HG02981 (cell line): ENCODE results near the gene VKORC1L1.
A peak's percentile ranks its signal among the peaks of the same experiment; 100 is the strongest.
"Not testable (repeated sequence)": the region's sequence is repeated elsewhere in the genome, so short reads cannot be mapped to it uniquely, and the experiment has no call there.

ENCODE experiments used
- ATAC-seq: cut with Tn5 transposase; IDR thresholded peaks from one replicate; pipeline ENCODE4 v1.9.1; 2021; ENCODE audit warnings: mild to moderate bottlenecking, moderate library complexity; ENCODE audit not compliant: unreplicated experiment

VKORC1L1 gene

GRCh38 chr7:65975814-65976445 is 103.1 kb downstream of the VKORC1L1 start:
- no peak for ATAC-seq

GRCh38 chr7:65976659-65977196 is 103.9 kb downstream of the VKORC1L1 start:
- ATAC-seq, result no peak

GRCh38 chr7:65978891-65979582 is 106.2 kb downstream of the VKORC1L1 start:
- ATAC-seq, result no peak

- no peak for ATAC-seq
Measured at GRCh38 chr7:65979583-65980477, 107.0 kb downstream of the VKORC1L1 start.

- ATAC-seq, result peak; percentile 79
Measured at GRCh38 chr7:65980478-65981250, 107.8 kb downstream of the VKORC1L1 start.

GRCh38 chr7:65981965-65982792 is 109.3 kb downstream of the VKORC1L1 start, which contains the start of gene GUSB:
Gene GUSB, minus strand, starts transcription at chr7:65982213. Its CDS starts 30 bp downstream, at chr7:65982183.
- peak; percentile 76 for ATAC-seq

- no peak for ATAC-seq
Measured at GRCh38 chr7:65983965-65984658, 111.2 kb downstream of the VKORC1L1 start.

- ATAC-seq, result no peak
Measured at GRCh38 chr7:65988084-65988483, 115.2 kb downstream of the VKORC1L1 start.

- ATAC-seq, result not testable (repeated sequence)
Measured at GRCh38 chr7:65988503-65988902, 115.6 kb downstream of the VKORC1L1 start.

- no peak for ATAC-seq
Measured at GRCh38 chr7:65989694-65990080, 116.8 kb downstream of the VKORC1L1 start.

- ATAC-seq, result not testable (repeated sequence)
Measured at GRCh38 chr7:65991829-65992228, 119.0 kb downstream of the VKORC1L1 start.

- ATAC-seq, result no peak
Measured at GRCh38 chr7:65992526-65992925, 119.7 kb downstream of the VKORC1L1 start.

- not testable (repeated sequence) for ATAC-seq
Measured at GRCh38 chr7:65994984-65995383, 122.1 kb downstream of the VKORC1L1 start.

GRCh38 chr7:66000823-66001417 is 128.0 kb downstream of the VKORC1L1 start:
- not testable (repeated sequence) for ATAC-seq

- ATAC-seq, result not testable (repeated sequence)
Measured at GRCh38 chr7:66005115-66005671, 132.3 kb downstream of the VKORC1L1 start.

- ATAC-seq, result no peak
Measured at GRCh38 chr7:66007232-66007631, 134.4 kb downstream of the VKORC1L1 start.
